Naive thymus-derived CD4-positive, alpha-beta T cell (primary cell): ENCODE data around the gene SHANK2. TPM values are rescaled to one million over a fixed set of nuclear protein-coding genes. Genes with fewer than 3 reads are reported as not detected.

Experiments
- ATAC-seq: fragments of 150-1000 bp; cut with Tn5 transposase; 2 replicates; pipeline ENCODE4 v1.10.0; 2021; ENCODE audit warnings: mild to moderate bottlenecking, moderate library complexity
- CTCF ChIA-PET: fragments of 350-600 bp; sonication (Branson Sonifier 250); formaldehyde crosslinking; loops from one replicate; lab custom pipeline; 2021; ENCODE audit warnings: antibody characterized with exemption; lab: Charles Lee
- POLR2A ChIA-PET: fragments of 350-600 bp; sonication (Branson Sonifier 250); formaldehyde crosslinking; loops from one replicate; lab custom pipeline; 2021; ENCODE audit warnings: antibody characterized with exemption, inconsistent platforms; lab: Charles Lee
- DNase-seq, 9 donors: peaks; one replicate each; pipeline versions ENCODE4 v3.0.0 to v3.0.0-alpha.2; 2020 to 2022; ENCODE audit warnings: mixed read lengths in 1 of 9
- H3K27ac ChIP-seq: one replicate; pipeline ENCODE4 v1.7.0; 2013; ENCODE audit warnings: mild to moderate bottlenecking, low read depth, low read length, moderate library complexity
- H3K27me3 ChIP-seq, 2 donors: one replicate each; pipeline ENCODE4 v1.7.0; 2013; ENCODE audit warnings: low read length in 2 of 2, mild to moderate bottlenecking in 2 of 2, moderate library complexity in 2 of 2; ENCODE audit not compliant: control insufficient read depth in 2 of 2, insufficient read depth in 2 of 2
- H3K36me3 ChIP-seq, 3 experiments: 1 replicate in 2 of 3; 2 replicates in 1 of 3; pipeline ENCODE4 v1.7.0; 2013; ENCODE audit warnings: low read length in 3 of 3, mild to moderate bottlenecking in 3 of 3, moderate library complexity in 1 of 3; ENCODE audit not compliant: insufficient read depth in 3 of 3, control insufficient read depth in 2 of 3
- H3K4me1 ChIP-seq, 2 donors: one replicate each; pipeline ENCODE4 v1.7.0; 2013; ENCODE audit warnings: low read length in 2 of 2, mild to moderate bottlenecking in 2 of 2, moderate library complexity in 1 of 2; ENCODE audit not compliant: control insufficient read depth in 2 of 2, insufficient read depth in 2 of 2
- H3K4me3 ChIP-seq: 2 replicates; pipeline ENCODE4 v1.7.0; 2013; ENCODE audit warnings: mild to moderate bottlenecking, low read length
- H3K9me3 ChIP-seq, 3 experiments: 1 replicate in 2 of 3; 2 replicates in 1 of 3; pipeline ENCODE4 v1.7.0; 2013; ENCODE audit warnings: low read length in 3 of 3; ENCODE audit not compliant: control insufficient read depth in 2 of 3
- H3K27ac Mint-ChIP-seq, 9 donors: one replicate each; pipeline ENCODE4 v1.8.0; 2020 to 2022; ENCODE audit warnings: mixed read lengths in 9 of 9, mild to moderate bottlenecking in 8 of 9, moderate library complexity in 5 of 9, inconsistent platforms in 2 of 9
- H3K27me3 Mint-ChIP-seq, 5 donors: one replicate each; pipeline ENCODE4 v1.8.0; 2021 to 2022; ENCODE audit warnings: mixed read lengths in 5 of 5, mild to moderate bottlenecking in 1 of 5
- H3K36me3 Mint-ChIP-seq, 5 donors: one replicate each; pipeline ENCODE4 v1.8.0; 2020 to 2022; ENCODE audit warnings: mixed read lengths in 5 of 5, mild to moderate bottlenecking in 3 of 5, inconsistent platforms in 1 of 5
- H3K4me1 Mint-ChIP-seq, 7 donors: one replicate each; pipeline ENCODE4 v1.8.0; 2020 to 2022; ENCODE audit warnings: mixed read lengths in 7 of 7, mild to moderate bottlenecking in 3 of 7, inconsistent platforms in 1 of 7
- H3K4me3 Mint-ChIP-seq, 10 donors: one replicate each; pipeline ENCODE4 v1.8.0; 2020 to 2022; ENCODE audit warnings: mild to moderate bottlenecking in 10 of 10, mixed read lengths in 10 of 10, moderate library complexity in 6 of 10, inconsistent platforms in 2 of 10
- H3K9me3 Mint-ChIP-seq, 11 donors: one replicate each; pipeline ENCODE4 v1.8.0; 2020 to 2022; ENCODE audit warnings: mixed read lengths in 11 of 11, mild to moderate bottlenecking in 4 of 11, inconsistent platforms in 1 of 11, moderate library complexity in 1 of 11
- intact Hi-C, 2 donors: fragments of 100-400 bp; cut with micrococcal nuclease; formaldehyde crosslinking; loops; one replicate each; pipeline ENCODE4 v1.15.1; 2023
- polyA plus RNA-seq, 2 donors: library from polyadenylated mRNA; unstranded; fragments of 300-500 nt; fragmentation: Illumina TruSeq; gene quantifications; one replicate each; pipeline ENCODE4 v1.2.3, GENCODE V29; 2021
- total RNA-seq, 6 experiments: library from RNA in 5 of 6; stranded (reverse) in 5 of 6; gene quantifications; 1 replicate in 5 of 6; 2 replicates in 1 of 6; pipeline ENCODE4 v1.2.3 and lab custom pipeline; 2021 to 2026

The SHANK2 gene
- under 1 TPM in 2 of 5 experiments, not detected in 3; 0.29 to 0.72 TPM for total RNA-seq
- not detected for polyA plus RNA-seq
- total RNA-seq (lab: John Stamatoyannopoulos, UW), result not detected

GRCh38 chr11:71252269-71252769, at the start of gene SHANK2:
TSS of gene SHANK2 (minus strand) at chr11:71252577. CDS start at chr11:71147326, 105,251 bp downstream.
- Mint-ChIP-seq H3K36me3 (no peaks in the 10 kb centered on the region), H3K9me3 (peaks cover 0 to 2% (median 0%) of the 10 kb centered on the region in 11 donors), H3K4me1 (peaks cover 0 to 13% (median 2%) of the 10 kb centered on the region in 7 donors), H3K27me3 (peaks cover 55 to 69% (median 60%) of the 10 kb centered on the region in 5 donors), H3K4me3 (peak within 1 kb of the TSS in 7 of 10 donors; percentile 18 to 75 (median 39)), H3K27ac (no peak within 1 kb of the TSS)
- ChIA-PET POLR2A (no interaction called here), CTCF (no interaction called here)
- Histone ChIP-seq H3K9me3 (no peaks in the 10 kb centered on the region), H3K36me3 (no peaks in the 10 kb centered on the region), H3K27me3 (peaks cover 4 to 6% of the 10 kb centered on the region in 2 donors), H3K27ac (no peak within 1 kb of the TSS), H3K4me1 (no peaks in the 10 kb centered on the region), H3K4me3 (no peak within 1 kb of the TSS)
- no peak for ATAC-seq
- no peak for DNase-seq
- intact Hi-C loops, result no loop called here

GRCh38 chr11:71301858-71302533, 49.6 kb upstream of the SHANK2 start:
- Mint-ChIP-seq H3K27ac (no peak overlapping the region), H3K9me3 (peaks cover 0 to under 1% (median 0%) of the 10 kb centered on the region in 11 donors), H3K4me1 (no peaks in the 10 kb centered on the region), H3K27me3 (peaks cover 0 to 36% (median 20%) of the 10 kb centered on the region in 5 donors), H3K36me3 (no peaks in the 10 kb centered on the region), H3K4me3 (no peak overlapping the region)
- Histone ChIP-seq H3K27ac (no peak overlapping the region), H3K36me3 (no peaks in the 10 kb centered on the region), H3K4me1 (no peaks in the 10 kb centered on the region), H3K9me3 (no peaks in the 10 kb centered on the region), H3K4me3 (no peak overlapping the region), H3K27me3 (no peaks in the 10 kb centered on the region)
- intact Hi-C loops, result no loop called here
- DNase-seq (no peak), ATAC-seq (no peak)
- ChIA-PET CTCF (no interaction called here), POLR2A (no interaction called here)

- DNase-seq, result no peak
- peaks cover 0 to 36% (median 20%) of the 10 kb centered on the region in 5 donors for H3K27me3 Mint-ChIP-seq
- CTCF ChIA-PET, result no interaction called here
Measured at GRCh38 chr11:71301046-71301857, 48.9 kb upstream of the SHANK2 start.

GRCh38 chr11:71300187-71300586, 47.8 kb upstream of the SHANK2 start:
- Histone ChIP-seq H3K4me1 (no peaks in the 10 kb centered on the region), H3K27ac (no peak overlapping the region), H3K9me3 (no peaks in the 10 kb centered on the region), H3K4me3 (no peak overlapping the region), H3K36me3 (no peaks in the 10 kb centered on the region), H3K27me3 (no peaks in the 10 kb centered on the region)
- ChIA-PET POLR2A (no interaction called here), CTCF (interaction anchor here (0.7 kb wide), 1 partner anchor 602 kb away, joined by 3 read pairs; no protein-coding TSS in a partner anchor)
- H3K4me3 Mint-ChIP-seq, result no peak overlapping the region
- H3K27ac Mint-ChIP-seq, result no peak overlapping the region
- ATAC-seq (no peak), DNase-seq (no peak)
- H3K4me1 Mint-ChIP-seq, result no peaks in the 10 kb centered on the region
- no peaks in the 10 kb centered on the region for H3K36me3 Mint-ChIP-seq
- H3K9me3 Mint-ChIP-seq, result peaks cover 0 to 13% (median 0%) of the 10 kb centered on the region in 11 donors
- peaks cover 0 to 46% (median 20%) of the 10 kb centered on the region in 5 donors for H3K27me3 Mint-ChIP-seq
- intact Hi-C loops, result no loop called here

More at GRCh38 chr11:71301046-71301857, 48.9 kb upstream of the SHANK2 start:
- H3K36me3 Mint-ChIP-seq, result no peaks in the 10 kb centered on the region
- no peaks in the 10 kb centered on the region for H3K4me1 ChIP-seq
- POLR2A ChIA-PET, result no interaction called here
- no peaks in the 10 kb centered on the region for H3K9me3 ChIP-seq
- no peak for ATAC-seq
- H3K4me3 ChIP-seq, result no peak overlapping the region
- H3K27me3 ChIP-seq, result no peaks in the 10 kb centered on the region
- H3K4me1 Mint-ChIP-seq, result no peaks in the 10 kb centered on the region
- H3K36me3 ChIP-seq, result no peaks in the 10 kb centered on the region
- no peak overlapping the region for H3K4me3 Mint-ChIP-seq
- peaks cover 0 to 4% (median 0%) of the 10 kb centered on the region in 11 donors for H3K9me3 Mint-ChIP-seq
- no peak overlapping the region for H3K27ac ChIP-seq
- intact Hi-C loops, result no loop called here
- H3K27ac Mint-ChIP-seq, result no peak overlapping the region

- ATAC-seq (no peak), DNase-seq (no peak)
- H3K27ac Mint-ChIP-seq, result no peak overlapping the region
- Histone ChIP-seq H3K36me3 (no peaks in the 10 kb centered on the region), H3K27ac (no peak overlapping the region), H3K27me3 (no peaks in the 10 kb centered on the region), H3K9me3 (peaks cover 0 to 4% (median 0%) of the 10 kb centered on the region in 3 experiments), H3K4me1 (no peaks in the 10 kb centered on the region), H3K4me3 (no peak overlapping the region)
- ChIA-PET POLR2A (no interaction called here), CTCF (no interaction called here)
- peaks cover 0 to 14% (median 0%) of the 10 kb centered on the region in 11 donors for H3K9me3 Mint-ChIP-seq
- H3K4me3 Mint-ChIP-seq, result peak overlapping the region in 1 of 10 donors; percentile 6
- H3K36me3 Mint-ChIP-seq, result peaks cover 0 to 6% (median 0%) of the 10 kb centered on the region in 5 donors
- intact Hi-C loops, result no loop called here
- H3K4me1 Mint-ChIP-seq, result no peaks in the 10 kb centered on the region
- peaks cover 0 to 58% (median 24%) of the 10 kb centered on the region in 5 donors for H3K27me3 Mint-ChIP-seq
Measured at GRCh38 chr11:71298761-71299181, 46.4 kb upstream of the SHANK2 start.

GRCh38 chr11:71298016-71298550, 45.7 kb upstream of the SHANK2 start:
- Histone ChIP-seq H3K27me3 (no peaks in the 10 kb centered on the region), H3K4me3 (no peak overlapping the region), H3K4me1 (no peaks in the 10 kb centered on the region), H3K9me3 (peaks cover 0 to 4% (median 0%) of the 10 kb centered on the region in 3 experiments), H3K27ac (no peak overlapping the region), H3K36me3 (no peaks in the 10 kb centered on the region)
- H3K27ac Mint-ChIP-seq, result no peak overlapping the region
- H3K9me3 Mint-ChIP-seq, result peaks cover 0 to 14% (median 3%) of the 10 kb centered on the region in 11 donors
- ChIA-PET CTCF (no interaction called here), POLR2A (no interaction called here)
- ATAC-seq (no peak), DNase-seq (no peak)
- intact Hi-C loops, result no loop called here
- no peak overlapping the region for H3K4me3 Mint-ChIP-seq
- H3K36me3 Mint-ChIP-seq, result peaks cover 0 to 6% (median 0%) of the 10 kb centered on the region in 5 donors
- no peaks in the 10 kb centered on the region for H3K4me1 Mint-ChIP-seq
- H3K27me3 Mint-ChIP-seq, result peaks cover 0 to 59% (median 20%) of the 10 kb centered on the region in 5 donors
